Panc1 (cell line): ENCODE measurements around the gene NFU1.

ENCODE experiments used
- CTCF ChIP-seq: fragments of 450-650 bp; IDR thresholded peaks from 2 replicates; pipeline ENCODE4 v1.5.1; 2017; ENCODE audit warnings: mild to moderate bottlenecking
- POLR2AphosphoS5 ChIP-seq: IDR thresholded peaks from 2 replicates; pipeline ENCODE4 v1.6.1; 2012; ENCODE audit warnings: mild to moderate bottlenecking, low read depth, low read length, moderate library complexity

DNA sequence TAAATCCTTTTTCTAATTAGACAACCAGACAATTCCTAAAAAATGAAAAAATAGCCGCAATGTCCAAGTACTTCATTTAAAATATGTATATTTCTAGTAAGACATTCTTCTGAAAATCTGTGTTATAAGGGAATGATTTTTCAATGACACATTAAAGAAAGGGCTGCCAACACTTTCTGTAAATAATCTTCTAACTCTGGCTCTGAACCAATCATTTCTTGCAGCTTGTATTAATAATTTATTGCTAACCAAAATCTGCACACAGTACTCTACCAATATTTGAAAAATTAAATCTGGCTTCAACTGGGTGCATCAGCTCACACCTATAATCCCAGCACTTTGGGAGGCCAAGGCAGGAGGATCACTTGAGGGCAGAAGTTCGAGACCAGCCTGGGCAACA lies 8.3 kb downstream of the NFU1 start:
- TF ChIP-seq CTCF (no peak), POLR2AphosphoS5 (no peak)
